HEK293 (cell line): ENCODE results near the gene EBNA1BP2.

Experiments
- CTCF ChIA-PET: fragments of 350-600 bp; formaldehyde crosslinking; extraction: SDS; loops from one replicate; lab custom pipeline; 2021; ENCODE audit warnings: antibody characterized with exemption; lab: Yijun Ruan, JAX
- POLR2A ChIA-PET: fragments of 300-600 bp; formaldehyde crosslinking; extraction: SDS; loops from one replicate; lab custom pipeline; 2020; ENCODE audit warnings: antibody characterized with exemption, inconsistent platforms; lab: Yijun Ruan, JAX
- H3K27ac ChIP-seq: fragments of 200-500 bp; sonication (Bioruptor generic); 2 replicates; pipeline ENCODE4 v1.5.1; 2014; ENCODE audit warnings: low read depth, low read length, control low read depth, inconsistent platforms; ENCODE audit errors: extremely low read depth
- H3K36me3 ChIP-seq, 2 experiments: fragments of 200-500 bp in 1 of 2; sonication (Bioruptor generic) in 1 of 2; 1 replicate in 1 of 2; 2 replicates in 1 of 2; pipeline ENCODE4 v1.5.1; 2014 to 2017; ENCODE audit warnings: inconsistent platforms in 2 of 2, low read length in 2 of 2; ENCODE audit not compliant: control insufficient read depth in 2 of 2, insufficient read depth in 1 of 2
- H3K4me1 ChIP-seq: fragments of 200-500 bp; sonication (Bioruptor generic); 2 replicates; pipeline ENCODE4 v1.5.1; 2014; ENCODE audit warnings: mild to moderate bottlenecking, low read length, inconsistent platforms; ENCODE audit not compliant: control insufficient read depth, insufficient read depth
- H3K4me3 ChIP-seq: 2 replicates; pipeline ENCODE4 v1.5.1; 2011; ENCODE audit warnings: low read depth, mild to moderate bottlenecking, control low read depth, low read length, moderate library complexity
- H3K9me3 ChIP-seq: fragments of 200-500 bp; sonication (Bioruptor generic); 2 replicates; pipeline ENCODE4 v1.5.1; 2014; ENCODE audit warnings: low read depth, low read length, inconsistent platforms; ENCODE audit not compliant: control insufficient read depth, insufficient read depth
- GLI4 ChIP-seq: fragments of 450-650 bp; formaldehyde crosslinking; IDR thresholded peaks from 2 replicates; pipeline ENCODE4 v1.5.1; 2016; ENCODE audit warnings: missing biosample characterization, missing genetic modification characterization
- KLF1 ChIP-seq: fragments of 450-650 bp; formaldehyde crosslinking; IDR thresholded peaks from 2 replicates; pipeline ENCODE4 v1.5.1; 2016; ENCODE audit warnings: missing biosample characterization, missing genetic modification characterization
- KLF10 ChIP-seq: fragments of 450-650 bp; IDR thresholded peaks from 2 replicates; pipeline ENCODE4 v1.5.1; 2018; ENCODE audit warnings: missing biosample characterization, mild to moderate bottlenecking, missing genetic modification characterization
- RBAK ChIP-seq: fragments of 450-650 bp; formaldehyde crosslinking; IDR thresholded peaks from 2 replicates; pipeline ENCODE4 v1.5.1; 2016; ENCODE audit warnings: missing biosample characterization, missing genetic modification characterization
- SCRT1 ChIP-seq: fragments of 450-650 bp; formaldehyde crosslinking; IDR thresholded peaks from 2 replicates; pipeline ENCODE4 v1.5.1; 2016; ENCODE audit warnings: missing biosample characterization, missing genetic modification characterization, borderline replicate concordance
- SETDB1 ChIP-seq: IDR thresholded peaks from one replicate; pipeline ENCODE4 v1.6.1; 2017; ENCODE audit warnings: mild to moderate bottlenecking, low read length, moderate library complexity, mixed read lengths; ENCODE audit not compliant: insufficient read length
- SP3 ChIP-seq: fragments of 450-650 bp; formaldehyde crosslinking; IDR thresholded peaks from 2 replicates; pipeline ENCODE4 v1.5.1; 2016; ENCODE audit warnings: missing biosample characterization, missing genetic modification characterization
- TRIM28 ChIP-seq: IDR thresholded peaks from 2 replicates; pipeline ENCODE4 v1.6.1; 2011; ENCODE audit warnings: low read length, control low read depth, borderline replicate concordance
- ZBTB20 ChIP-seq: fragments of 450-650 bp; formaldehyde crosslinking; IDR thresholded peaks from 2 replicates; pipeline ENCODE4 v1.5.1; 2016; ENCODE audit warnings: missing biosample characterization, missing genetic modification characterization
- ZBTB7A ChIP-seq: fragments of 450-650 bp; formaldehyde crosslinking; IDR thresholded peaks from 2 replicates; pipeline ENCODE4 v1.5.1; 2016; ENCODE audit warnings: low read depth, missing biosample characterization, missing genetic modification characterization
- ZNF140 ChIP-seq: fragments of 450-650 bp; formaldehyde crosslinking; IDR thresholded peaks from 2 replicates; pipeline ENCODE4 v1.5.1; 2016; ENCODE audit warnings: missing biosample characterization, missing genetic modification characterization
- ZNF175 ChIP-seq: fragments of 450-650 bp; formaldehyde crosslinking; IDR thresholded peaks from 2 replicates; pipeline ENCODE4 v1.5.1; 2016; ENCODE audit warnings: missing biosample characterization, missing genetic modification characterization
- ZNF184 ChIP-seq: fragments of 450-650 bp; IDR thresholded peaks from 2 replicates; pipeline ENCODE4 v1.5.1; 2018; ENCODE audit warnings: missing biosample characterization, mild to moderate bottlenecking, missing genetic modification characterization
- ZNF19 ChIP-seq: fragments of 450-650 bp; formaldehyde crosslinking; IDR thresholded peaks from 2 replicates; pipeline ENCODE4; 2016; ENCODE audit warnings: missing biosample characterization, missing genetic modification characterization, low read depth
- ZNF394 ChIP-seq: fragments of 450-650 bp; formaldehyde crosslinking; IDR thresholded peaks from 2 replicates; pipeline ENCODE4 v1.5.1; 2016; ENCODE audit warnings: missing biosample characterization, missing genetic modification characterization, mild to moderate bottlenecking, moderate library complexity, borderline replicate concordance
- ZNF610 ChIP-seq: fragments of 450-650 bp; formaldehyde crosslinking; IDR thresholded peaks from 2 replicates; pipeline ENCODE4 v1.5.1; 2016; ENCODE audit warnings: missing biosample characterization, missing genetic modification characterization, borderline replicate concordance
- ZNF621 ChIP-seq: fragments of 450-650 bp; formaldehyde crosslinking; IDR thresholded peaks from 2 replicates; pipeline ENCODE4 v1.5.1; 2017; ENCODE audit warnings: missing biosample characterization, missing genetic modification characterization
- ZNF629 ChIP-seq: fragments of 450-650 bp; formaldehyde crosslinking; IDR thresholded peaks from 2 replicates; pipeline ENCODE4 v1.5.1; 2017; ENCODE audit warnings: missing biosample characterization, missing genetic modification characterization
- ZNF677 ChIP-seq: fragments of 450-650 bp; IDR thresholded peaks from 2 replicates; pipeline ENCODE4 v1.5.0; 2018; ENCODE audit warnings: missing biosample characterization, mild to moderate bottlenecking, missing genetic modification characterization, moderate library complexity
- ZNF837 ChIP-seq: fragments of 450-650 bp; formaldehyde crosslinking; IDR thresholded peaks from 2 replicates; pipeline ENCODE4 v1.5.1; 2016; ENCODE audit warnings: missing biosample characterization, missing genetic modification characterization
- ZXDB ChIP-seq: fragments of 450-650 bp; formaldehyde crosslinking; IDR thresholded peaks from 2 replicates; pipeline ENCODE4 v1.5.1; 2016; ENCODE audit warnings: missing biosample characterization, missing genetic modification characterization
- TF ChIP-seq, protein P1 (sequence below): fragments of 450-650 bp; formaldehyde crosslinking; conservative IDR thresholded peaks from 2 replicates; pipeline ENCODE4 v1.5.1; 2016; ENCODE audit warnings: low read depth, missing biosample characterization, missing genetic modification characterization
- TF ChIP-seq, protein P2 (sequence below): fragments of 450-650 bp; IDR thresholded peaks from 2 replicates; pipeline ENCODE4 v1.5.1; 2018; ENCODE audit warnings: missing biosample characterization, mild to moderate bottlenecking, missing genetic modification characterization
- TF ChIP-seq, protein P3 (sequence below): fragments of 450-650 bp; formaldehyde crosslinking; IDR thresholded peaks from 2 replicates; pipeline ENCODE4 v1.5.1; 2016; ENCODE audit warnings: missing biosample characterization, missing genetic modification characterization, borderline replicate concordance

EBNA1BP2 gene

DNA sequence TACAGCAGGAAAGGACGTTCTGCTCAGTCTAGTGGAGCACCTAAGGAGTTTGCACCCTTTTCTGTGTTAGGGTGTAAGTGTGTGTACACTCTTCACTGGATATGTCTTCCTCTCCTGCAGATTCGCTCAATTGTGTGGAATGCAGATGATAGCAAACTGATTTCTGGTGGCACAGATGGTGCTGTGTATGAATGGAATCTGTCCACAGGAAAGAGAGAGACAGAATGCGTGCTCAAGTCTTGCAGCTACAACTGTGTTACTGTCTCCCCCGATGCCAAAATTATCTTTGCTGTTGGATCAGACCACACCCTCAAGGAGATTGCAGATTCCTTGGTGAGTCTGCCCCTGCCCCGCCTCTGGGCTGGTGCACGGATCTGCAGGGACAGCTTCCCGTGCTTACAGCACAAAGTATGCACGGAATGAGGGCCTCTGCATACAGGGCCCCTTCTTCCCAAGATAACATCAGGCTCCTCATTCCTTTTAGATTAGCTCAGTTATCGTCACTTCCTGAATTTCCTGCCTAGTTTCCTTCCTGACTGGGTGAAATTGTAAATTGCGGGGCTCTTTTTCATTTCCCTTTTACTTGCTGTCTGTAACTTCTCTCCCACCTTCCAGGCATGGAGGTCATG is 34.6 kb upstream of the EBNA1BP2 start (continued):
- TF ChIP-seq, protein P1, sequence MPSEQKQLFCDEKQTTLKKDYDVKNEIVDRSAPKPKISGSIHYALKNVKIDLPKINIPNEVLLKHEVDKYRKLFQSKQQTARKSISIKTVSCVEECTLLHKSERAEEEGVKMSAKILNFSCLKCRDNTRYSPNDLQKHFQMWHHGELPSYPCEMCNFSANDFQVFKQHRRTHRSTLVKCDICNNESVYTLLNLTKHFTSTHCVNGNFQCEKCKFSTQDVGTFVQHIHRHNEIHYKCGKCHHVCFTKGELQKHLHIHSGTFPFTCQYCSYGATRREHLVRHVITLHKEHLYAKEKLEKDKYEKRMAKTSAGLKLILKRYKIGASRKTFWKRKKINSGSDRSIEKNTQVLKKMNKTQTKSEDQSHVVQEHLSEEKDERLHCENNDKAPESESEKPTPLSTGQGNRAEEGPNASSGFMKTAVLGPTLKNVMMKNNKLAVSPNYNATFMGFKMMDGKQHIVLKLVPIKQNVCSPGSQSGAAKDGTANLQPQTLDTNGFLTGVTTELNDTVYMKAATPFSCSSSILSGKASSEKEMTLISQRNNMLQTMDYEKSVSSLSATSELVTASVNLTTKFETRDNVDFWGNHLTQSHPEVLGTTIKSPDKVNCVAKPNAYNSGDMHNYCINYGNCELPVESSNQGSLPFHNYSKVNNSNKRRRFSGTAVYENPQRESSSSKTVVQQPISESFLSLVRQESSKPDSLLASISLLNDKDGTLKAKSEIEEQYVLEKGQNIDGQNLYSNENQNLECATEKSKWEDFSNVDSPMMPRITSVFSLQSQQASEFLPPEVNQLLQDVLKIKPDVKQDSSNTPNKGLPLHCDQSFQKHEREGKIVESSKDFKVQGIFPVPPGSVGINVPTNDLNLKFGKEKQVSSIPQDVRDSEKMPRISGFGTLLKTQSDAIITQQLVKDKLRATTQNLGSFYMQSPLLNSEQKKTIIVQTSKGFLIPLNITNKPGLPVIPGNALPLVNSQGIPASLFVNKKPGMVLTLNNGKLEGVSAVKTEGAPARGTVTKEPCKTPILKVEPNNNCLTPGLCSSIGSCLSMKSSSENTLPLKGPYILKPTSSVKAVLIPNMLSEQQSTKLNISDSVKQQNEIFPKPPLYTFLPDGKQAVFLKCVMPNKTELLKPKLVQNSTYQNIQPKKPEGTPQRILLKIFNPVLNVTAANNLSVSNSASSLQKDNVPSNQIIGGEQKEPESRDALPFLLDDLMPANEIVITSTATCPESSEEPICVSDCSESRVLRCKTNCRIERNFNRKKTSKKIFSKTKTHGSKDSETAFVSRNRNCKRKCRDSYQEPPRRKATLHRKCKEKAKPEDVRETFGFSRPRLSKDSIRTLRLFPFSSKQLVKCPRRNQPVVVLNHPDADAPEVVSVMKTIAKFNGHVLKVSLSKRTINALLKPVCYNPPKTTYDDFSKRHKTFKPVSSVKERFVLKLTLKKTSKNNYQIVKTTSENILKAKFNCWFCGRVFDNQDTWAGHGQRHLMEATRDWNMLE (tag by site-specific recombination): peak; percentile 77
- TF ChIP-seq SP3 (tag by site-specific recombination): peak; percentile 50; the same call in 1 of the 2 replicates
- peak; percentile 46; the same call in 1 of the 2 replicates for TF ChIP-seq KLF1 (tag by site-specific recombination)
- peak; percentile 50 for TF ChIP-seq SETDB1
- 0 out of 2 replicates have a peak, but pooled peaks have one; percentile 40 for TF ChIP-seq ZXDB
- peak; percentile 72 for TF ChIP-seq TRIM28
- TF ChIP-seq ZBTB20 (tag by site-specific recombination): peak; percentile 45
- TF ChIP-seq ZBTB7A (tag by site-specific recombination): no peak
- TF ChIP-seq KLF10 (tag by site-specific recombination): no peak

DNA sequence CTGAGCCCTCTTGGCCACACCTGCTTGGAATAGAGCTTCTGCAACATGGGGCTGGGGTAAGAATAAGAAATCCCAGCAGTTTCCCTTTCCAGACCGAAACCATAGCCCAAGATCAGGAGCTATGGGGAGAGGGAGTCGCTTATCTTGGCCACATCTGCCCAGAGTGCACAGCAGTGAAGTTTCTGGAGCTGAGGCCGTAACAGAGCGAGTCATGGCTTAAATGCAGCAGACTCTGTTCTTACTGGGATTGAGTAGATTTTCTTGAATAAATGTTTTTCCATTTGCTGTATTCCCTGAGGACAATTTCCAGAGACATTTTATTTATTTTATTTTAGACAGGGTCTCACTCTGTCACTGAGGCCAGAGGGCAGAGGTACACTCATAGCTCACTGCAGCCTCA is 33.6 kb upstream of the EBNA1BP2 start:
- Histone ChIP-seq H3K27ac (no peak overlapping the region), H3K9me3 (no peaks in the 10 kb centered on the region), H3K4me1 (no peaks in the 10 kb centered on the region), H3K4me3 (no peak overlapping the region), H3K36me3 (no peaks in the 10 kb centered on the region)
- ChIA-PET CTCF (interaction anchor here (0.6 to 2.2 kb wide), 2 partner anchors 110 to 132 kb away, joined by 3 to 6 read pairs; no protein-coding TSS in a partner anchor), POLR2A (interaction anchor here (2.2 to 2.5 kb wide), 2 partner anchors 34 to 153 kb away, joined by 8 to 13 read pairs; partner anchors contain the start of genes CDC20, CFAP57 and EBNA1BP2)
- TF ChIP-seq ZNF19: no peak
- TF ChIP-seq SCRT1 (tag by site-specific recombination): no peak
- TF ChIP-seq GLI4 (tag by site-specific recombination): no peak
- TF ChIP-seq, protein P2, sequence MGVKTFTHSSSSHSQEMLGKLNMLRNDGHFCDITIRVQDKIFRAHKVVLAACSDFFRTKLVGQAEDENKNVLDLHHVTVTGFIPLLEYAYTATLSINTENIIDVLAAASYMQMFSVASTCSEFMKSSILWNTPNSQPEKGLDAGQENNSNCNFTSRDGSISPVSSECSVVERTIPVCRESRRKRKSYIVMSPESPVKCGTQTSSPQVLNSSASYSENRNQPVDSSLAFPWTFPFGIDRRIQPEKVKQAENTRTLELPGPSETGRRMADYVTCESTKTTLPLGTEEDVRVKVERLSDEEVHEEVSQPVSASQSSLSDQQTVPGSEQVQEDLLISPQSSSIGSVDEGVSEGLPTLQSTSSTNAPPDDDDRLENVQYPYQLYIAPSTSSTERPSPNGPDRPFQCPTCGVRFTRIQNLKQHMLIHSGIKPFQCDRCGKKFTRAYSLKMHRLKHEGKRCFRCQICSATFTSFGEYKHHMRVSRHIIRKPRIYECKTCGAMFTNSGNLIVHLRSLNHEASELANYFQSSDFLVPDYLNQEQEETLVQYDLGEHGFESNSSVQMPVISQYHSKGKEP (tag by site-specific recombination): no peak
- TF ChIP-seq ZNF837 (tag by site-specific recombination): no peak
- no peak for TF ChIP-seq ZNF184 (tag by site-specific recombination)
- TF ChIP-seq RBAK (tag by site-specific recombination): no peak
- TF ChIP-seq ZNF677: peak; percentile 68
- TF ChIP-seq ZNF621 (tag by site-specific recombination): no peak

DNA sequence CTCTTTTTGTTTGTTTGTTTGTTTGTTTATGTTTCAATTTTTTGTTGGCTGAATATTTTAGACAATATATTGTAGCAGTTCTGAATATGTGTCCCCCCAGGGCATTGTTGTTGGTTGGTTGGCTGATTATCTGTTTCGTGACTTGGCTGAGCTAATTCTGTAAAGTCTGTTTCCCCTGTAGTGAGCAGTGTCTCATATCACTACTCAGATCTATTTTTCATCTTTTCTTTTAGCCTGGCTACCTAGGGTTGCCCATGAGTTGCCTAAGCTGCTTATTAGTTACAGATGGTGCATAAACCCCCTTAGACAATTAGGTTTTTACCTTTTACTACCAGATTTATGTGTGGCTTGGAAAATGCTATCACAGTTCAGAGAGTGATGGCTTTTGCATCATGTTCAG is 32.3 kb upstream of the EBNA1BP2 start:
- no peak overlapping the region for H3K4me3 ChIP-seq
- POLR2A ChIA-PET: no interaction called here
- no peaks in the 10 kb centered on the region for H3K4me1 ChIP-seq
- no peaks in the 10 kb centered on the region for H3K36me3 ChIP-seq
- H3K9me3 ChIP-seq: no peaks in the 10 kb centered on the region
- H3K27ac ChIP-seq: no peak overlapping the region
- CTCF ChIA-PET: interaction anchor here (0.6 kb wide), 1 partner anchor 258 kb away, joined by 4 read pairs; no protein-coding TSS in a partner anchor
- TF ChIP-seq, protein P3, sequence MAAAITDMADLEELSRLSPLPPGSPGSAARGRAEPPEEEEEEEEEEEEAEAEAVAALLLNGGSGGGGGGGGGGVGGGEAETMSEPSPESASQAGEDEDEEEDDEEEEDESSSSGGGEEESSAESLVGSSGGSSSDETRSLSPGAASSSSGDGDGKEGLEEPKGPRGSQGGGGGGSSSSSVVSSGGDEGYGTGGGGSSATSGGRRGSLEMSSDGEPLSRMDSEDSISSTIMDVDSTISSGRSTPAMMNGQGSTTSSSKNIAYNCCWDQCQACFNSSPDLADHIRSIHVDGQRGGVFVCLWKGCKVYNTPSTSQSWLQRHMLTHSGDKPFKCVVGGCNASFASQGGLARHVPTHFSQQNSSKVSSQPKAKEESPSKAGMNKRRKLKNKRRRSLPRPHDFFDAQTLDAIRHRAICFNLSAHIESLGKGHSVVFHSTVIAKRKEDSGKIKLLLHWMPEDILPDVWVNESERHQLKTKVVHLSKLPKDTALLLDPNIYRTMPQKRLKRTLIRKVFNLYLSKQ (tag by site-specific recombination): no peak
- TF ChIP-seq ZNF394 (no peak), ZNF140 (no peak), ZNF610 (tag by site-specific recombination) (no peak), ZNF175 (tag by site-specific recombination) (no peak), ZNF629 (tag by site-specific recombination) (no peak)
